SH-SY5Y (cell line): Measurements from ENCODE around the gene CCER1.

Source experiments
- GATA2 ChIP-seq: IDR thresholded peaks from 2 replicates; pipeline ENCODE4 v1.6.1; 2011; ENCODE audit warnings: mild to moderate bottlenecking, low read depth, low read length
- GATA3 ChIP-seq: IDR thresholded peaks from 2 replicates; pipeline ENCODE4 v1.6.1; 2011; ENCODE audit warnings: low read depth, mild to moderate bottlenecking, low read length, moderate library complexity

- TF ChIP-seq GATA2 (no peak), GATA3 (no peak)
Observed at GRCh38 chr12:90999966-91000365, 45.0 kb upstream of the CCER1 start.
